ENCODE data around the gene C16orf95. TPM values are rescaled to one million over a fixed set of nuclear protein-coding genes. Genes with fewer than 3 reads are reported as not detected.

C16orf95 gene
- total RNA-seq, 2 experiments from 2014 or later, result 8.6 to 9.6 TPM

GRCh38 chr16:87303431-87303930 lies 13.7 kb downstream of the C16orf95 start:
- H3K27me3 Mint-ChIP-seq, result no peaks in the 10 kb centered on the region
- CTCF ChIA-PET, result interaction anchor here (1.0 to 1.2 kb wide), 2 partner anchors 12 to 14 kb away, joined by 4 read pairs; partner anchors contain the start of gene C16orf95
- peak overlapping the region; percentile 62 for H3K27ac Mint-ChIP-seq
- POLR2A ChIA-PET, result interaction anchor here (1.1 to 2.5 kb wide), 2 partner anchors 10 to 14 kb away, joined by 3 to 31 read pairs; partner anchors contain the start of gene C16orf95
- peaks cover under 1% of the 10 kb centered on the region for H3K9me3 Mint-ChIP-seq
- peaks cover under 1% of the 10 kb centered on the region for H3K36me3 Mint-ChIP-seq (ENCODE audit: low read depth)
- H3K4me3 Mint-ChIP-seq, result no peak overlapping the region
- peaks cover 30% of the 10 kb centered on the region for H3K4me1 Mint-ChIP-seq
- DNase-seq, result no peak

- peaks cover 17% of the 10 kb centered on the region for H3K4me1 Mint-ChIP-seq
- H3K36me3 Mint-ChIP-seq (ENCODE audit: low read depth), result no peaks in the 10 kb centered on the region
- peaks cover 2% of the 10 kb centered on the region for H3K9me3 Mint-ChIP-seq
- H3K27me3 Mint-ChIP-seq, result no peaks in the 10 kb centered on the region
- DNase-seq, result no peak
- CTCF ChIA-PET, result interaction anchor here (0.7 to 1.4 kb wide), 3 partner anchors 8 to 137 kb away, joined by 3 to 8 read pairs (median 6); partner anchors contain the start of gene C16orf95
- no peak overlapping the region for H3K27ac Mint-ChIP-seq
- POLR2A ChIA-PET, result no interaction called here
- H3K4me3 Mint-ChIP-seq, result no peak overlapping the region
These were observed 18.2 kb downstream of the C16orf95 start for GRCh38 chr16:87298857-87299465.

DNA sequence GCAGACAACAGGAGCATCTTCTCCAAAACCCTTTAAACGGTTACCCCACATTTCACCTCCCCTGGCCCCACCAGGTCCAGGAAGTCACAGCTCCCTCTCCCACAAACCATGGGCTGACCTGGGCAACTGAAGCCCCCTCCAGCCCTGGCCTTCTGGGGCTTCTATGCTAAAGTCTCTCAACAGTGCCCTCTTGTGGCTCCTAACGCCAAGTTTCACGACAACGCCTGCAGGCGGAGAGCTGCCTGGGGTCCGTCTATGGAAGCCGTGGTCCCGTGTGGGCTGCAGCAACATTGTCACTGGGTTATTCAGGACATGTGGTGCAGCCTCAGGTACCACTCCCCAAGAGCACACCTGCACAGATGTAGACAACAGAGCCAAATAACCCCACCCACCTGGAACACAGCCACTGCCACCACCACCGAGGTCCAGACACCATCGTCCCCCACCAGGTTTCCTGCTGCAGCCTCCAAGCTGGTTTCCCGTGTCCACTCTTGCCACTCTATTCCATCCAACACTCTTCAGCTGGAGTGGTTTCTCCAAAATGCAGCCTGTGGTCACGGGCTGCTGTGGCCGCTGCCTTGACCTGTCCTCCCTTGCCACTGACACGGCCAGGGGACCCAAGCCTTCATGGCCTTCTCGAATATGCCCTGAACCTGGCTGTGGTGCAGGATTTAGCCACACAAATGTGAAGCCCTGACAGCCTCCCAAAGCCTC lies 19.1 kb downstream of the C16orf95 start:
- CTCF ChIA-PET, result interaction anchor here (0.6 to 1.6 kb wide), 6 partner anchors 8 to 951 kb away, joined by 3 to 8 read pairs (median 5); partner anchors contain the start of gene C16orf95
- POLR2A ChIA-PET, result interaction anchor here (1.1 kb wide), 1 partner anchor 86 kb away, joined by 3 read pairs; the partner anchor contains the start of gene FBXO31
- H3K36me3 Mint-ChIP-seq (ENCODE audit: low read depth), result no peaks in the 10 kb centered on the region
- no peak overlapping the region for H3K4me3 Mint-ChIP-seq
- H3K4me1 Mint-ChIP-seq, result peaks cover 10% of the 10 kb centered on the region
- no peaks in the 10 kb centered on the region for H3K27me3 Mint-ChIP-seq
- H3K9me3 Mint-ChIP-seq, result peaks cover 2% of the 10 kb centered on the region
- DNase-seq, result peak; percentile 37
- H3K27ac Mint-ChIP-seq, result no peak overlapping the region

DNA sequence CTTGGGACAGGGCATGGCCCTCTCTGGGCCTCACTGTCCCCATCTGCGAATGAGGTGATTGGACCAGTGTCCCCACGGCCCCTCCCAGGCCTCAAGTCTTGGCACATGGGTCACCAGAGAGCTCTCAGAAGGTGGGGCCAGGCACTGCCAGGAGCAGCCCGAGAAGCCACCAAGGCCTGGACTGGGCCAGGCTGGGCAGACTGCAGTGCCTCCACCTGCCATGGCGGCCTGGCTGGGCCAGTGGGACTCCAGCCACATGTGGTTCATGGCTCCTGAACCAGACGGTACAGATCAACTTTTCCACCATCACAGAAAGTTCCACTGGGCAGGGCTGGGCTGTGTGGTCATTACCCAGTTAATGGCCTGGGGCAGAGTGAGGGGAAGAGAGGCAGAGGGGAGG lies 19.8 kb downstream of the C16orf95 start:
- ChIA-PET POLR2A (interaction anchor here (1.1 kb wide), 1 partner anchor 86 kb away, joined by 3 read pairs; the partner anchor contains the start of gene FBXO31), CTCF (interaction anchor here (0.7 to 1.6 kb wide), 7 partner anchors 7 to 733 kb away, joined by 3 to 8 read pairs (median 4); partner anchors contain the start of gene C16orf95)
- H3K4me3 Mint-ChIP-seq, result no peak overlapping the region
- H3K36me3 Mint-ChIP-seq (ENCODE audit: low read depth), result no peaks in the 10 kb centered on the region
- no peak overlapping the region for H3K27ac Mint-ChIP-seq
- H3K9me3 Mint-ChIP-seq, result peaks cover 2% of the 10 kb centered on the region
- DNase-seq, result no peak
- H3K4me1 Mint-ChIP-seq, result peaks cover 4% of the 10 kb centered on the region
- H3K27me3 Mint-ChIP-seq, result no peaks in the 10 kb centered on the region

DNA sequence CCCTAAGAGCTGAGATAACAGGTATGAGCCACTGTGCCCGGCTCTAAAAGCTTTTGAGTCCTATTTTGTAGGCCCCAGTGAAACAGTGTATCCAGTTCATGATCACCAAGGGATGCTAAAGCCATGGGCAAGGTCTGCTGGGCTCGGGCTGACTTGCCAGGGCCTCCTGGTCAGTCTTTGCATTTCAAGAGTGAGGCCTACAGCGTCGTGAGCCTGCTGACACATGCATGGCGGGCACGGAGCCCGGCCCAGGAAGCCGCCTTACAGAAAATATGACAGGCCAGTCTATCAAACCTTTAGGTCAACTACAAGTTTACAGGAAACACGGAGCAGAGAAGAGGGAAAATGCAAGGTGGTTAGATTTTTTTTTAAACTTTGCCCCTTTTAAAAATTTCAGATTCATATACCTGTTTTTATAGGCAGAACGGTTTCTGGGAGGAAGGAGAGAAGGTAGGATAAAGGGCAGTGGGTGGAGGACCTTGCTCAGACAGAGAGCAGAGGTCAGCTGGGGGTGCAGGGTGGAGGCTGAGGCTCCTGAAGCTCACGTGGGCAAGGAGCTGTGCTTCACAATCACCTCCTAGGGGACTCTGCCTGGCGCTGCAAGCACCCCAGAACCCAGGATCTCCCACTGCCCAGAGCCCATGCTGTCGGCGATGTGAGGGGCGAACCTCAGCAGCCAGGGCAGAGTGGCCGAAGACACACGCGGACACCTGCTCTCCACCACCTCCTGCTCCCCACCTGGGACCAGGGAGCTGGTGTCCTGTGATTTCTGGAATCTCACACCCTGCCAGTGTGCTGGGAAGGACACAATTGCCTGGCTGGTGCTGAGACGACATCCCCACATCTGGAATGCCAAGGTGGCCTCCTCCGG lies 21.3 kb downstream of the C16orf95 start:
- H3K9me3 Mint-ChIP-seq, result peaks cover 5% of the 10 kb centered on the region
- no peak overlapping the region for H3K27ac Mint-ChIP-seq
- ChIA-PET CTCF (interaction anchor here (0.7 to 1.5 kb wide), 2 partner anchors 19 to 93 kb away, joined by 3 read pairs; no protein-coding TSS in a partner anchor), POLR2A (no interaction called here)
- H3K4me1 Mint-ChIP-seq, result no peaks in the 10 kb centered on the region
- H3K4me3 Mint-ChIP-seq, result no peak overlapping the region
- no peak for DNase-seq
- H3K27me3 Mint-ChIP-seq, result no peaks in the 10 kb centered on the region
- H3K36me3 Mint-ChIP-seq (ENCODE audit: low read depth), result peaks cover 4% of the 10 kb centered on the region

- no peak for DNase-seq
- Mint-ChIP-seq H3K36me3 (ENCODE audit: low read depth) (peaks cover 4% of the 10 kb centered on the region), H3K9me3 (peaks cover 5% of the 10 kb centered on the region), H3K4me3 (no peak overlapping the region), H3K27ac (no peak overlapping the region), H3K27me3 (no peaks in the 10 kb centered on the region), H3K4me1 (no peaks in the 10 kb centered on the region)
- ChIA-PET CTCF (no interaction called here), POLR2A (no interaction called here)
These were observed 21.9 kb downstream of the C16orf95 start for GRCh38 chr16:87295259-87295658.

GRCh38 chr16:87293990-87294389 lies 23.2 kb downstream of the C16orf95 start:
- H3K36me3 Mint-ChIP-seq (ENCODE audit: low read depth), result peaks cover 4% of the 10 kb centered on the region
- no peak overlapping the region for H3K27ac Mint-ChIP-seq
- no peaks in the 10 kb centered on the region for H3K27me3 Mint-ChIP-seq
- H3K4me1 Mint-ChIP-seq, result no peaks in the 10 kb centered on the region
- no peak for DNase-seq
- no peak overlapping the region for H3K4me3 Mint-ChIP-seq
- ChIA-PET POLR2A (no interaction called here), CTCF (no interaction called here)
- H3K9me3 Mint-ChIP-seq, result peaks cover 5% of the 10 kb centered on the region

DNA sequence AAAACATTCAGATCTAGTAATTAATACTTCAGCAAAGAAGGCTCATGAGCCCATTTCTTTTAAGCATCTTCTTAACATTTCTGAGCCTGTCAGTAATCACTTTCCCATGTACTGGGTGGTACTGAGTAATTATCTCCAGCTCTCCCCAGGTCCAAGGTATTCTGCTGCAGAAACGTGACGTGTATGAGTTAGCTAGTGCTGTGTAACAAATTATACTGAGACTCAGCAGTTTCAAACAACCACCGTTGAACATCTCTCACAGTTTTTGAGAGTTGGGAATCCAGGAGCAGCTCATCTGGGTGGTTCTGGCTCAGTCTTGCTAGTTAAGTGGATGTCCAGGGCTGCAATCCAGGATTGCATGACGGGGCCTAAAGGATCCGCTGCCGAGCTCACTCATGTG lies 25.2 kb downstream of the C16orf95 start:
- no peaks in the 10 kb centered on the region for H3K4me1 Mint-ChIP-seq
- peaks cover 11% of the 10 kb centered on the region for H3K9me3 Mint-ChIP-seq
- POLR2A ChIA-PET, result no interaction called here

DNA sequence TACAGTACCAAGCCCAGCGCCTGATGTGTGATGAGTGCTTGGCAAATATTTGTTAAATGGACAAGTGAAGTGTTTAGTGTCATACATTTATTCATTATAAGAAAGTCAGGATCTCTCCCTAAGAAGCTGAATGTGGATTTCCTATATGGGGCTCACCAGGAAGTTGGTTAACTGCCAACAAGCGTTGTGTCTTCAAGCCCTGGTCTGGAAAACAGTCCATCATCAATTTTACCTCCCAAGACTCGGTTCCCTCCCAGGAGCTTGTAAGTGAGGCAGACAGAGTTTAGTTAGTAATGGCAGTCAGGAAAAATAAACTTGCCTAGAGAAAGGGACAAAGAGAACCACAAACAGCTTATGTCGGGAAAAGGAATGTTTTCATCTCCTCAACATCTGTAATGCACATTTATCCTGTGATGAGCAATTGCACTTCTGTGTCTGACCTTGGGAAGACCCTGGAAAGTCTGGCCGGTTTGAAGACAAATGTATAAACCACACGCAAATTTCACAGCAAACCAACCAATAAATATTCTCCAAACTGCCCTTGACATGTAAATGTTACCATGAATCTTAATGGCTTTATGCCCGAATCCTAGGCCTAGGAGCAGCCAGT lies 28.3 kb downstream of the C16orf95 start:
- ChIA-PET POLR2A (no interaction called here), CTCF (no interaction called here)
- H3K27me3 Mint-ChIP-seq, result no peaks in the 10 kb centered on the region

More for the DNA sequence above, 25.2 kb downstream of the C16orf95 start:
- Mint-ChIP-seq H3K27ac (no peak overlapping the region), H3K27me3 (no peaks in the 10 kb centered on the region), H3K36me3 (ENCODE audit: low read depth) (peaks cover 4% of the 10 kb centered on the region), H3K4me3 (no peak overlapping the region)
- CTCF ChIA-PET, result interaction anchor here (0.5 kb wide), 1 partner anchor 174 kb away, joined by 3 read pairs; no protein-coding TSS in a partner anchor
- DNase-seq, result no peak

GRCh38 chr16:87286839-87287626 lies 30.2 kb downstream of the C16orf95 start:
- Mint-ChIP-seq H3K9me3 (peaks cover 12% of the 10 kb centered on the region), H3K36me3 (ENCODE audit: low read depth) (peaks cover 6% of the 10 kb centered on the region), H3K27ac (no peak overlapping the region), H3K4me3 (no peak overlapping the region), H3K4me1 (no peaks in the 10 kb centered on the region), H3K27me3 (no peaks in the 10 kb centered on the region)
- CTCF ChIA-PET, result interaction anchor here (1.5 kb wide), 1 partner anchor 11 kb away, joined by 3 read pairs; no protein-coding TSS in a partner anchor
- POLR2A ChIA-PET, result no interaction called here
- DNase-seq, result no peak

More for the DNA sequence above, 28.3 kb downstream of the C16orf95 start:
- Mint-ChIP-seq H3K4me3 (no peak overlapping the region), H3K4me1 (no peaks in the 10 kb centered on the region), H3K27ac (no peak overlapping the region), H3K9me3 (peaks cover 14% of the 10 kb centered on the region), H3K36me3 (ENCODE audit: low read depth) (peaks cover 9% of the 10 kb centered on the region)
- DNase-seq, result no peak

- H3K4me1 Mint-ChIP-seq, result no peaks in the 10 kb centered on the region
- ChIA-PET CTCF (no interaction called here), POLR2A (no interaction called here)
- H3K9me3 Mint-ChIP-seq, result peaks cover 11% of the 10 kb centered on the region
- no peaks in the 10 kb centered on the region for H3K27me3 Mint-ChIP-seq
- H3K4me3 Mint-ChIP-seq, result no peak overlapping the region
- H3K27ac Mint-ChIP-seq, result no peak overlapping the region
- peaks cover 5% of the 10 kb centered on the region for H3K36me3 Mint-ChIP-seq (ENCODE audit: low read depth)
- DNase-seq, result no peak
These were observed 33.0 kb downstream of the C16orf95 start for GRCh38 chr16:87284183-87284582.
